Measurements from ENCODE around the gene CAPN1.
"Not testable (repeated sequence)": the region's sequence is repeated elsewhere in the genome, so short reads cannot be mapped to it uniquely, and the experiment has no call there.

The CAPN1 gene

DNA sequence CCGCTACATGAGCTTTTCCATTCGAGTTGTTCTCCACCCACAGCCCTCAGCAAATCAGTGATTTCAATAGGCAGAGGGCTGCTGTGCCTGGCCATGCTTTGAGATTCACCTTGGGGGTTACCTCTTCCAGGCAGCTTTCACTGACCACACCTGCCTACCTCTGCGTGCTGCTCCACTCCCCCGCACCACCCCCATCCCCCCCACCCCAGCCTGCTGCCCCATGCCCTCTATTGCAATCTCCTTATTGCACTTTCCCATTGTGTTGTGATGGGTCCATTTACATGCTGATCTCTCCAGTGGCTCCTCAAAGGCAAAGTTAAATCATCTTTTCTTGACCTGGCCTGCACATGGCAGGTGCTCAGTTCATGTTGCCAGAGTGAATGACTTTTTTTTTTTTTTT, 62.1 kb downstream of the CAPN1 start:
- no peak for DNase-seq (ENCODE audit: low read depth)
- no peak overlapping the region for H3K4me3 ChIP-seq (ENCODE audit: low read depth, low read length)

DNA sequence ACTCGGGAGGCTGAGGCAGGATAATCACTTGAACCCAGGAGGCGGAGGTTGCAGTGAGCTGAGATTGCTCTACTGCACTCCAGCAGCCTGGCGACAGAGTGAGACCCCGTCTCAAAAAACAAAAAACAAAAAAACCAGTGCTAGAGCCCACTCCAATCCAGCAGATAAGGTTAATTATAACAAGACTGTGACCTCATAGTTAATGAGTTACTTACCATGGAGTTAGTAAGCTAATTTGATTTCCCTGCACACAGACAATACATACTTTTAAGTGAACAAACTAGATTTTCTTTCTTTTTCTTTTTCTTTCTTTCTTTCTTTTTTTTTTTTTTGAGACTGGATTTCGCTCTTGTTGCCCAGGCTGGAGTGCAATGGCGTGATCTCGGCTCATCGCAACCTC, 63.3 kb downstream of the CAPN1 start:
- not testable (repeated sequence) for DNase-seq (ENCODE audit: low read depth); H3K4me3 ChIP-seq (ENCODE audit: low read depth, low read length)

DNA sequence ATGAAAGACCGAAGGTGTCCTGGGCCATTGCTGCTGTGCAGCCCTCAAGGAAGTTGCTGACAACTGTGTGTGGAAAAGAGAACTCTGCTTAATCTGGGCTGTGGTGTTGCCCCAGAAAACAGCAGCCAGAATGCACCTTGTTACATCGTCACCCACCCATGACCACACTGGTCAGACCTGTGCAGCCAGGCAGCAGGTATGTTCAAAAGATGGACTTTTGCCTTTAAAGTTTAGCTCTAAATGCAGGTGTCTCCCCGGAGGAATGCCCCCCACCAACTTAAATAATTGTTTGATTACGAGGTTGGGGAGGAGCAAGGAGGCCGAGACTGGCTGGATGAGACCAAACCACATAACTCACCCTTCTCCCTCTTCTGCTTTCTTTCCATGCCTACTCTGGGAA, 64.8 kb downstream of the CAPN1 start:
- H3K4me3 ChIP-seq (ENCODE audit: low read depth, low read length), result no peak overlapping the region
- DNase-seq (ENCODE audit: low read depth), result no peak

DNA sequence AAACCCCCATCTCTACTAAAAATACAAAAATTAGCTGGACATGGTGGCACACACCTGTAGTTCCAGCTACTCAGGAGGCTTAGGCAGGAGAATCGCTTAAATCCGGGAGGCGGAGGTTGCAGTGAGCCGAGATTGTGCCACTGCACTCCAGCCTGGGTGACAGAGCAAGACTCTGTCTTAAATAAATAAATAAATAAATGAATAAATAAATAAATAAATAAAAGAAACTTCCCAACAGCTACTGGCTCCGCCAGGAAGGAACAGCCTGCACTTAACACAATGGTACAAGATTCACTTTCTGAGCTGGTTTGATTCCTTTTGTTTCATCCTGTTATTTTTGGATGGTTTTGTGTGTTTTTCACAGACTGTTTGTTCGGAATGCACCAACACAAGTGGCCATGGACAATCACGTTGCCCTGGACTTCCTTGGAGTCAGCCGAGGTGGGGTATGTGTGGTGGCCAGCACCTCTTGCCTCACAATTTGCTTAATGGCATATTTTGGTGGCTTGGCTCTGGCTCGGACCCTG, 66.5 kb downstream of the CAPN1 start:
- DNase-seq (ENCODE audit: low read depth); H3K4me3 ChIP-seq (ENCODE audit: low read depth, low read length): not testable (repeated sequence)

DNA sequence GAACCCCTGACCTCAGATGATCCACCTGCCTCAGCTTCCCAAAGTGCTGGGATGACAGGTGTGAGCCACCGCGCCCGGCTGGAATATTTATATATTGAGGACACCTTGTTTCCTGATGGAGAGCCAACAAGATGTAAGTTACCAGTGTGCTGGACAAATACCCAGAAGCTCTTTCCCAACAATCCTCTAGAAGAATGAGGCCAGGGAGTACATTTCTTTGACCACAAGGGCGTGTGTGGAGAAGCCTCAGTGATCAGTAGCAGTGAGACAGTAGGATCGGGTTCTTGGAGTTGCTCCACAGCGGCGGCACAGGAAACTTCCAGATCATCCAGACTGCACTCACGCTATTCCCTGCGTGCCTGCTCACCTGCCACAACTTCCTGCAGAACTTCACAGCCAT, 69.7 kb downstream of the CAPN1 start:
- no peak for DNase-seq (ENCODE audit: low read depth)
- H3K4me3 ChIP-seq (ENCODE audit: low read depth, low read length), result no peak overlapping the region

GRCh38 chr11:65254724-65255123, 73.0 kb downstream of the CAPN1 start:
- no peak for DNase-seq (ENCODE audit: low read depth)
- H3K4me3 ChIP-seq (ENCODE audit: low read depth, low read length), result no peak overlapping the region

GRCh38 chr11:65258988-65259387, 77.3 kb downstream of the CAPN1 start:
- DNase-seq (ENCODE audit: low read depth), result no peak
- H3K4me3 ChIP-seq (ENCODE audit: low read depth, low read length), result no peak overlapping the region

GRCh38 chr11:65260302-65260701, 78.6 kb downstream of the CAPN1 start:
- no peak for DNase-seq (ENCODE audit: low read depth)
- H3K4me3 ChIP-seq (ENCODE audit: low read depth, low read length), result no peak overlapping the region

GRCh38 chr11:65260756-65261590, 79.2 kb downstream of the CAPN1 start:
- peak overlapping the region; percentile 91 for H3K4me3 ChIP-seq (ENCODE audit: low read depth, low read length)
- DNase-seq (ENCODE audit: low read depth), result no peak

Data from skeletal muscle cell (primary cell).